ENCODE data around the gene PTPRC.

The PTPRC gene

GRCh38 chr1:198628067-198628455, 10.8 kb upstream of the PTPRC start:
- DNase-seq (ENCODE audit: low read depth): no peak
- no peak overlapping the region for H3K4me3 ChIP-seq (ENCODE audit: low read depth, low read length)
- no peak for TF ChIP-seq CTCF (IDR thresholded peaks at IDR 0.05; ENCODE audit: insufficient read depth, low read depth, low read length, missing control alignments)

DNA sequence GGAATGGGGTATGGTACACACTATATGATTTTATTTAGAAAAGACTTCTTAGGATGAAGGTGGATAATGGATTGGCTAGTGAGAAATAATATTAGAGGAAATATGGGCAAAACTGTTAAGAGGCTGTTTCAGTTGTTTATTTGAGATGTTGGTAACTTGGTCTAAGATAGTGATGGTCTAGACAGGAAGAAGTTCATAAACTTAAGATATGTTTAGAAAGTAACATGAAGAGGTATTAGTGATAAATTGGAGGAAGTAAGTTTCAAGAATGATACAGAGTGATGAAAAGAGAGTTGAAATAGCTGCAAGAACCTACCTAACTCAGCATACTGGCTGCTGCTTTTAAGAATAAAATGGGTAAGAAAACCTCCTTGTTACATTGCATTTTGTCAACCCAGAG, 9.2 kb upstream of the PTPRC start:
- DNase-seq (ENCODE audit: low read depth): no peak
- no peak overlapping the region for H3K4me3 ChIP-seq (ENCODE audit: low read depth, low read length)
- TF ChIP-seq CTCF (IDR thresholded peaks at IDR 0.05; ENCODE audit: insufficient read depth, low read depth, low read length, missing control alignments): no peak

DNA sequence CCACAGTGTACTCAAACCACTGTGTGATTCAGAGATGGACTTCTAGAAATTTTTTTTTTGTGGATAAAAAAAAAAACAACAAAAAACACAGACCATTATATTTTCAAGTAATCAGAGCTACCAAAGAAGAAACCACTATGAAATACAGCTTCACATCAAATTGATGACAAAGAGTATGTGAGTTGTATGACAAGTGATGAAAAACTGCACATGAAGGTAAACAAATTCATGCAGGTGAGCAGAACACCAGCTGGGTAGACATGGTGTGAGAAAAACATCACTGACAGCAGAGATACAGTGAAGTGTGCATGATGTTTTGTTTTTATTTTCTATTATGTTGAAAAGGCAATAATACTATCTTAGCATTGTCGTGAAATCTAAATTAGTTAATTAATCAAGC, 8.0 kb upstream of the PTPRC start:
- no peak overlapping the region for H3K4me3 ChIP-seq (ENCODE audit: low read depth, low read length)
- no peak for TF ChIP-seq CTCF (IDR thresholded peaks at IDR 0.05; ENCODE audit: insufficient read depth, low read depth, low read length, missing control alignments)
- no peak for DNase-seq (ENCODE audit: low read depth)

GRCh38 chr1:198631292-198631691, 7.5 kb upstream of the PTPRC start:
- TF ChIP-seq CTCF (IDR thresholded peaks at IDR 0.05; ENCODE audit: insufficient read depth, low read depth, low read length, missing control alignments): no peak
- DNase-seq (ENCODE audit: low read depth): no peak
- no peak overlapping the region for H3K4me3 ChIP-seq (ENCODE audit: low read depth, low read length)

GRCh38 chr1:198632007-198632406, 6.8 kb upstream of the PTPRC start:
- DNase-seq (ENCODE audit: low read depth): no peak
- TF ChIP-seq CTCF (IDR thresholded peaks at IDR 0.05; ENCODE audit: insufficient read depth, low read depth, low read length, missing control alignments): no peak
- H3K4me3 ChIP-seq (ENCODE audit: low read depth, low read length): no peak overlapping the region

- no peak for TF ChIP-seq CTCF (IDR thresholded peaks at IDR 0.05; ENCODE audit: insufficient read depth, low read depth, low read length, missing control alignments)
- no peak overlapping the region for H3K4me3 ChIP-seq (ENCODE audit: low read depth, low read length)
- no peak for DNase-seq (ENCODE audit: low read depth)
These were observed 5.1 kb upstream of the PTPRC start for GRCh38 chr1:198633675-198634121.

GRCh38 chr1:198635964-198636363, 2.9 kb upstream of the PTPRC start:
- no peak for DNase-seq (ENCODE audit: low read depth)
- no peak for TF ChIP-seq CTCF (IDR thresholded peaks at IDR 0.05; ENCODE audit: insufficient read depth, low read depth, low read length, missing control alignments)
- H3K4me3 ChIP-seq (ENCODE audit: low read depth, low read length): no peak overlapping the region
